ENCODE measurements around the gene BCL7A.
A peak's percentile ranks its signal among the peaks of the same experiment; 100 is the strongest.
"Not testable (repeated sequence)": the region's sequence is repeated elsewhere in the genome, so short reads cannot be mapped to it uniquely, and the experiment has no call there.

Gene BCL7A

DNA sequence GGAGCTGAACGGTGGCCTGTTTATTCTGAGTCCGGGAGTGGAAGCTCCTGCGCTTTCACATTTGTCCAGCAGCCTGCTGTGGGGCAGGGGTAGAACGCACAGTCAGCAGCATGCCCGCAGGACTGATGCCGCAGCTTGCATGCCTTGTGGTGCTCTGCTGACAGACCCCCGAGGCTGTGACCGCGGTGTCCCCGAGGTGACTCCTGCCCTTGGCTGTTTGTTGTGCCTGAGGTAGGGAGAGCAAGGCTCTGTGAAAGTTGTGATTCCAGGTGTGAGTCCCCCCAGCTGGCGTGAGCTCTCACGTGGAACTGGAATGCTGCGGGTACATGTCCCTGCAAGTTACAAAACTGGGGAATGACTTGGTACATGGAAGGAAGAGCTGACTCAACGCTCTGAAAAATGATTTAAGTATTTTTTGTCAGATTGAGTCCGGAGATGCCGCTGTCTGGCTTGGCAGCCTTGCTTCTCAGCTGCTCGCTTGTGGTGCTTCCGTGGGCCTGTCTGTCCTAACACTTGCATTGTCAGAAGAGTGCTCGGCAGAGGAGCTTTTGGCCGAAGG, 75.0 kb downstream of the BCL7A start:
- DNase-seq, result no peak

DNA sequence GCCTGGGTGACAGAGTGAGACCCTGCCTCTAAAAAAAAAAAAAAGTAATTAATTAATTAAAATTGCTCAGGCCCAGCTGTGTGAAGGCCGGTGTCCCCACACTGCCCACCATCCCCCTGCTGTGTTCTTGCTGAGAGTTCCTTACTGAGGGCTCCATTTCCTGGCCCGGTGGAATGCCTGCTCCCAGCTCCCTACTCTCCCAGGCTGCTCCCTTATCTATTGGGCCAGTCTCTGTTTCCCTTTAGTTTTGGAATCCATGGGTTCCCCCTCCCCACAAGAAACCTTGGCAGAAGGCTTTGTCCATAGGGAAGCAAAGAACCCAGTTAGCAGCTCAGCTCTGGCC, 75.9 kb downstream of the BCL7A start:
- DNase-seq, result no peak

DNA sequence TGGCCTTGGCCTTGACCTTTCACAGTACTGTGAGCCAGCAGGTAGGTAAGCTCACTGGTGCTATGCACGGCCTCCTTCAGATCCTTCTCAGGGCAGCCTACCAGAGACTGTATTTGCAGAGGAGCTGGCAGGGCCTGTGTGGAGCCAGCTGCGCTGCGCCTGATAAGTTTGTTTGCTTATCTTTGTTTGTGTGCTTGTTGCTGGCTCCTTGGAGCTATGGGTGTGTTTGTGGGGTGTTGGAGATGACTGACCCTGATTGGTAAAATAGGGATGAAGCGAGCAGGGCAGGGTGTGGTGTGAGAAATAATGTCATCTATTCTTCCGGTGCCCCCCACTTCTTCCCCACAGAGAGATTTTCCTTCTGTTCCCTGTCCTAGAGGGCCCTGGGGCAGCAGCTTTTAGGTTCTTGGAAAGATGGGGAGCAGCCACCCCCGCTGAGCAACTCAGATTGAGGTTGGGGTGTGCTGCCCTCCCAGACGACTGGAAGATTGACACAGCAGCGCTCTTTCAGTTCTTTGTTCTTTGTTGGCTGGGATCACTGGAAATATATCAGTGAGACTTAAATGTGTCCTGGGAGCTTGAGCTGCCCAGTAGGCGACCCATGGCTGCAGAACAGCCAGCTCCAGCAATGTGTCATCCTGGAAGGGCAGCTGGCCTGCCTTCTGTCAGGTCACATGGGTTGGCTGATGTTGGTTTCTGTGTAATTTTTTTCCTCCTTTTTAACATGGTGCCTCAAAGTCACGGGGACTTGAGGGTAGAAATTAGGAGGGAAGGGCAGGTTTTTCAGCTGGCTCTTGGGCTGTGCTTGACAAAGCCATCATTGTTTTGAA, 76.5 kb downstream of the BCL7A start:
- peak; percentile 30 to 86 (median 69) for DNase-seq

DNA sequence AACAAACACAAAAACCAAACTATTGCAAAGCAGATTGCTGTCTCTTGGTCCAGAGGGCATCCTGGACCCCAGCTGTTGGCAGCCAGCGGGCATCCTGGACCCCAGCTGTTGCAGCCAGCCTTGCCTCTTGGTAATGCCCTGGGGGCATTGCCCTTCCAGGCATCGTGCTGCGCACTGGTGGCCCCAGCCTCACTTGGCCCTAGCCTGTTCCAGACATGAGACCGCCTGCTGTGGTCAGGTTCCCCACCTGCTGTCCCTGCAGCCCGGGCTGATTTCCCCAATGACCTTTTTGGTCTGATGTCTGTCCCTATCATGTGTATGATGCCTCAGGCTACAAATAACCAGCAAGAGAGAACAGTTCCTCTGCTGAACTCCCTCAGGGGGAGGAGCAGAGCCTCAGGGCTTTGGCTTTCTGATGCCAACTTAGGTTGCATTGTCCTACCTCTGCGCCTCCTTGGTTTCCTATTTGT, 77.6 kb downstream of the BCL7A start:
- peak in 2 of 3 experiments; percentile 14 to 39 for DNase-seq

DNA sequence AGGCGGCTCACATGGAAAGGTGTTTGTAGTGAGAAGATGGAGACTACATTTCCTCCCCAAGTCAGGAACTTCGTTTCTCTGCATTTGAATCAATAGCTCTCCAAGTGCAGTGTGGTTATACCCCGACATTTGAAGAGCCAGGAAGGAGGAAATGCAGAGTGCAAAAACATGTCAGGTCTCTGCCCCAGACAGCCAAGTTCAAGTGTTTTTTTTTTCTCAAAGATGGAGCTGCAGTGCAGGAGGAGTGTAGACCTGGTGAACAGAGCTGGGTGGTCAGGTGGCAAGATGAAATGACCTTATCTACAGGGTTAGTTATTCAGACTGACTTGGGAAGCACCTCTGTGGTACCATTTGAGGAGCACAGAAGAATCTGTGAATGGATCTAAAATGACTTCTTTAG, 78.2 kb downstream of the BCL7A start:
- DNase-seq, result peak in 2 of 3 experiments; percentile 41 to 43

DNA sequence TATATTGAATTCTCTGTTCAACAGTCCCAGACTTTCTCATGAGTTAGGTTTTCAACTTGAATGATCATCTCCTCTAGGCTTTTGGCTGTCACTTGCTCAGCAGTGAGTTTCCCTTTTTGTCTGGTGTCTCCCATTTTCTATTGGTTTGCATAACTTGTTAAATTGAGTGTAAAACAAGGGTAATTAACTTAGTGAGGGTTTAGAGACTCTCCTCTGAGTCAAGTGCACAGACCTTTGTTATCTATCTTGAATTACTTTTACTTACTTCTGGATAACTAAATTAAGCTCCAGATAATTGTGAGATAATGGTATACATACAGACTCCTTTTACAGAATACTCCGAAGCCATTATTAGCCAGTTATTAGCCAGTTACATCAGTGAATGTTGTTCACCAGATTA, 78.9 kb downstream of the BCL7A start:
- peak in 1 of 3 experiments; percentile 70 for DNase-seq

DNA sequence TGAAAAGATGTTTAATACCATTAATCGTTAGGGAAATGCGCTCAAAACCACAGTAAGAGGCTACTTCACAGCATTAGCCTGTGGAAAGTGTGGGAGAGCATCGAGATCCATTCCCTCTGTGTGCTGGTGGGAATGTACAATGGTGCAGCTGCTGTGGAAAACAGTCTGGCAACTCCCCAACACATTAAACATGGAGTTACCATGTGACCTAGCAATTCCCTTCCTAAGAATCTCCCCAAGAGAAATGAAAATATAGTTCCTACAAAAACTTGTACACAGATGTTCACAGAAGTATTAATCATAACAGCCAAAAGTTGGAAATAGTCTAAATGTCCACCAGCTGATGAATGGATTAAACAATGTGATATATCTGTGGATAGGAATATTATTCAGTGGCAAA, 80.6 kb downstream of the BCL7A start:
- no peak for DNase-seq

DNA sequence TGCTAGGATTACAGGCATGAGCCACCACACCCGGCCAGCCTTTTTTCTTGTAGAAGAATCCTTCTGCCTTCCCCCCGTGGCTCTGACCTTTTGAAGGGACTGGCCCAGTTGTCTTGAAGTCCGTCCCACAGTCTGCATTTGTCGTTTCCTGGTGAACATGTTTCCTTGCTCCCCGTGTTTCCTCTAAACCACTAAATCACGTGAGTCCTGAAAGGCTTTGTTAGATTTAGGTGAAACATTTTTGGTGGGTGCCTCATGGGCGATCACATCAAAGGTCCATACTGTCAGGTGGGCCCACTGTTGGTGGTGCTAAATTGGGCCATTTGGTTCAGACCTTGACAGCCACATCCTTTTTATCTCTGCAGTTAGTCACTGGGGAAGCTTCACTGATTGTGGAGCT, 83.2 kb downstream of the BCL7A start:
- no peak for DNase-seq

DNA sequence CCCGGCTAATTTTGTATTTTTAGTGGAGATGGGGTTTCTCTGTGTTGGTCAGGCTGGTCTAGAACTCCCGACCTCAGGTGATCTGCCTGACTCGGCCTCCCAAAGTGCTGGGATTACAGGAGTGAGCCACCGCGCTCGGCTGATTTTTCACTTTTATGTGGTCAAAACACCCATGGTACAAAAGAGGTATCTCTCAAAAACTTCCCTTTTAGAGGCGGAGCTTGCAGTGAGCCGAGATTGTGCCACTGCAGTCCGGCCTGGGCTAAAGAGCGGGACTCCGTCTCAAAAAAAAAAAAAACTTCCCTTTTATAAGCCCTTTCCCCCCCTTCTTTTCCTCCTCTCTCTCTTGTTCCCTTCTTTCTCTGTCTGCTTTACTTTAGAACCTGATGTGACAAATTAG, 83.8 kb downstream of the BCL7A start:
- not testable (repeated sequence) for DNase-seq

DNA sequence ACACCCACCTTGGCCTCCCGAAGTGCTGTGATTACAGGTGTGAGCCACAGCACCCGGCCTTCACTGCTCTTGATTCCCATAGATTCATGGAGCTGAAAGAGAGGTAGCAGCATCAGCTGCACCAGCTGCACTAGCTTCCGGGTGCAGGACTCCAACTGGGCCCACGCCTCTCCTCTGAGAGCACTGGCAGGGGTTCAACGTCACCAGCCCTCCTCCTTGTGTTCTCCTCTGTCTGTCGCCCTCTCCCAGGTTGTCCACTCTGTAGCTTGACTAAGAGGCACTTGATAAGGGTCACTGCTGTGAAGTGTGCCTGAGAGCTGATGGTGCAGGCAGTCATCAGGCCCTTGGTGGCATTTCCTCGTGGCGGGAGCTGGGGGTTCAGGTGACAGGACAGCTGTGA, 85.2 kb downstream of the BCL7A start:
- peak; percentile 87 to 98 (median 89) for DNase-seq

DNA sequence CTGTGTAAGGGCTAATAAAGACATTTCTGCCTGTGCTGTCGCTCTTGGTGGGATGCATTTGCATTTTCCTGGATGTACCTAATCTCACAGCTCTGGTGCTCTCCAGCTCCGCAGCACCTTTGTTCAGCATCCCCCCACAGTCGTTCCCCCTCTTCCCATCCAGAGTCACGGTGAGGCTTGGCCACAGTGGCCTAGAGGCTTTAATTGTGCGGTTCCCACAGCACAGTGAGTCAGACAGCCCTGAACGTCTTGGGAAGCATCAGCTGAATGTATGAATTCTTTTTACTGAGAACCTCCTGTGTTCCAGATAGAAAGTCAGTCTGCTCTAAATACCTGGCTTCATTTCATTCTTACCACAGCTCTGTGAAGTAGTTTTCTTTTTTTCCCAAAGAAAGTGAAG, 85.6 kb downstream of the BCL7A start:
- peak in 2 of 3 experiments; percentile 63 to 72 for DNase-seq

DNA sequence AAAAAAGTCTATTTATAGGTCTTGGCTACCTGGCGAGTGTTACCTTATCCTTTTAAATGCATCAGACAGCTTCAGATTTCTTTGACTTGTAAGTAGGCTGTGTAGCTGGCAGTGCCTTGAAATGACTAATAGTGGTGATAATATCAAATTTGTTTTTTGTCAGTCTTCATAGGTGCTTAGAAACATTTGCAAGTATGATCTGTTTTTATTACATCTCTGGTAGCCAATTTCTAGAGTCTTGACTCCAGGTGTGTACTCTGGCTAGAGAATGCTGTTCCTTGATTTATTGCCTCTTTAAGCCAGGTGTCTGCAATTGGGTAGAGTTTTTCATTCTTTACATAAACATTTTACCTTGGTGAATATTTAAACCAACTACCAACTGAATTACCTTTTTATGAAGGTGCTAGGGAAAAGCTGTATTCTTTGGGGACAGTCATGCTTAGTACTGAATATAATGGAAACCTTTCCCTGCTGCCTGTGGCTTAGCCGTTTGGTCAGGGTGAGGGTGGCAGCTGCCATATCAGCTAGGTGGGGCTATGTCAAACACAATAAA, 89.5 kb downstream of the BCL7A start:
- peak; percentile 79 to 94 (median 93) for DNase-seq

Data from NCI-H1417 (cell line).